ENCODE measurements around the gene EIF4G3. TPM values are rescaled to one million over a fixed set of nuclear protein-coding genes. Genes with fewer than 3 reads are reported as not detected.

The EIF4G3 gene
- total RNA-seq, 1 donor from 2014 or later: 97.4 TPM

- no peaks in the 10 kb centered on the region for H3K9me3 Mint-ChIP-seq (ENCODE audit: low read depth)
- H3K4me1 Mint-ChIP-seq (ENCODE audit: low read depth): peaks cover 7% of the 10 kb centered on the region
- H3K4me3 Mint-ChIP-seq (ENCODE audit: low read depth): no peak overlapping the region
- no peak overlapping the region for H3K27ac Mint-ChIP-seq
- TF ChIP-seq CTCF (IDR thresholded peaks at IDR 0.05; ENCODE audit: unreplicated experiment): no peak
- no peaks in the 10 kb centered on the region for H3K27me3 Mint-ChIP-seq
- H3K36me3 Mint-ChIP-seq (ENCODE audit: insufficient read depth): peaks cover 29% of the 10 kb centered on the region
- DNase-seq (ENCODE audit: low spot score, unreplicated experiment): no peak
Measured at GRCh38 chr1:21090463-21090862, 86.2 kb downstream of the EIF4G3 start.

- TF ChIP-seq CTCF (IDR thresholded peaks at IDR 0.05; ENCODE audit: unreplicated experiment): no peak
- Mint-ChIP-seq H3K36me3 (ENCODE audit: insufficient read depth) (peaks cover 25% of the 10 kb centered on the region), H3K27ac (no peak overlapping the region), H3K27me3 (no peaks in the 10 kb centered on the region), H3K4me1 (ENCODE audit: low read depth) (peaks cover 7% of the 10 kb centered on the region), H3K9me3 (ENCODE audit: low read depth) (no peaks in the 10 kb centered on the region), H3K4me3 (ENCODE audit: low read depth) (no peak overlapping the region)
- DNase-seq (ENCODE audit: low spot score, unreplicated experiment): no peak
Measured at GRCh38 chr1:21089731-21090130, 87.0 kb downstream of the EIF4G3 start.

DNA sequence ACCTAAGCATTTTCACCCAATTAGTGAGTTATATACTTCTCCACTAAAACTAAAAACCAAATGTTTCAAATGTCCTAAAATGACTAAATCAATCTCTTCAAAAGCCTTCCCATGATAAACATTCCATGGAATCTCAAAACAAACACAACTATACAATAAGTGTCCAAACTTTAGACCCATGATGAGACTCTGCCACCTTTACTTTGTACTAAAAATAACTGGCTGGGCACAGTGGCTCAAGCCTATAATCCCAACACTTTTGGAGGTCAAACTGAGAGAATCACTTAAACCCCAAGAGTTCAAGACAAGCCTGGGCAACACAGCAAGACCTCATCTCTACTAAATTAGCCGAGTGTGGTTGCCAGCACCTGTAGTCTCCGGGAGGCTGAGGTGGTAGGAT is 87.4 kb downstream of the EIF4G3 start:
- no peak for TF ChIP-seq CTCF (IDR thresholded peaks at IDR 0.05; ENCODE audit: unreplicated experiment)
- Mint-ChIP-seq H3K27me3 (no peaks in the 10 kb centered on the region), H3K36me3 (ENCODE audit: insufficient read depth) (peaks cover 26% of the 10 kb centered on the region), H3K9me3 (ENCODE audit: low read depth) (no peaks in the 10 kb centered on the region), H3K4me3 (ENCODE audit: low read depth) (no peak overlapping the region), H3K4me1 (ENCODE audit: low read depth) (peaks cover 7% of the 10 kb centered on the region), H3K27ac (no peak overlapping the region)
- no peak for DNase-seq (ENCODE audit: low spot score, unreplicated experiment)

GRCh38 chr1:21084111-21084810 is 92.4 kb downstream of the EIF4G3 start:
- H3K4me3 Mint-ChIP-seq (ENCODE audit: low read depth): no peak overlapping the region
- H3K27me3 Mint-ChIP-seq: no peaks in the 10 kb centered on the region
- TF ChIP-seq CTCF (IDR thresholded peaks at IDR 0.05; ENCODE audit: unreplicated experiment): no peak
- DNase-seq (ENCODE audit: low spot score, unreplicated experiment): no peak
- no peaks in the 10 kb centered on the region for H3K9me3 Mint-ChIP-seq (ENCODE audit: low read depth)
- H3K36me3 Mint-ChIP-seq (ENCODE audit: insufficient read depth): peaks cover 16% of the 10 kb centered on the region
- H3K27ac Mint-ChIP-seq: peak overlapping the region; percentile 62
- peaks cover 2% of the 10 kb centered on the region for H3K4me1 Mint-ChIP-seq (ENCODE audit: low read depth)

DNA sequence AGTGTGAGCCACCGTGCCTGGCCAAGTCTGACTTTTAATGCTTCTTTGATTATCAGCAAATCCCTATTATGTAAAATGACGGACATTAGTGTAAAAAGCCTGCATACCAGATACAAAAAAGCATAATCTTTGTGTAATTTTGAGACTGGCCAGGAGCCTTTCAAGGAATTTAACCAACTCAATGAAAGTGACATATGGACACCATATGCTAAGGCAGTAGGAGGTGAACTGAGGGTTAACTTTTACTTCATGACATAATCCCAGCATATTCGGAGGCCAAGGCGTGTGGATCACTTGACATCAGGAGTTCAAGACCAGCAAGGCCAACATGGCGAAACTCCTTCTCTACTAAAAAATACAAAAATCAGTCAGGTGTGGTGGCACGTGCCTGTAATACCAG is 94.6 kb downstream of the EIF4G3 start:
- Mint-ChIP-seq H3K4me3 (ENCODE audit: low read depth) (no peak overlapping the region), H3K27ac (peak overlapping the region; percentile 83), H3K36me3 (ENCODE audit: insufficient read depth) (peaks cover 19% of the 10 kb centered on the region), H3K4me1 (ENCODE audit: low read depth) (peaks cover 2% of the 10 kb centered on the region), H3K9me3 (ENCODE audit: low read depth) (no peaks in the 10 kb centered on the region), H3K27me3 (no peaks in the 10 kb centered on the region)
- no peak for DNase-seq (ENCODE audit: low spot score, unreplicated experiment)
- TF ChIP-seq CTCF (IDR thresholded peaks at IDR 0.05; ENCODE audit: unreplicated experiment): no peak

All from progenitor cell of endocrine pancreas (in vitro differentiated cells).